HEK293 (cell line): Measurements from ENCODE around the gene CEP55.

ENCODE experiments used
- CTCF ChIA-PET: fragments of 350-600 bp; formaldehyde crosslinking; extraction: SDS; loops from one replicate; lab custom pipeline; 2021; ENCODE audit warnings: antibody characterized with exemption; lab: Yijun Ruan, JAX
- POLR2A ChIA-PET: fragments of 300-600 bp; formaldehyde crosslinking; extraction: SDS; loops from one replicate; lab custom pipeline; 2020; ENCODE audit warnings: antibody characterized with exemption, inconsistent platforms; lab: Yijun Ruan, JAX
- H3K27ac ChIP-seq: fragments of 200-500 bp; sonication (Bioruptor generic); 2 replicates; pipeline ENCODE4 v1.5.1; 2014; ENCODE audit warnings: low read depth, low read length, control low read depth, inconsistent platforms; ENCODE audit errors: extremely low read depth
- H3K36me3 ChIP-seq, 2 experiments: fragments of 200-500 bp in 1 of 2; sonication (Bioruptor generic) in 1 of 2; 1 replicate in 1 of 2; 2 replicates in 1 of 2; pipeline ENCODE4 v1.5.1; 2014 to 2017; ENCODE audit warnings: inconsistent platforms in 2 of 2, low read length in 2 of 2; ENCODE audit not compliant: control insufficient read depth in 2 of 2, insufficient read depth in 1 of 2
- H3K4me1 ChIP-seq: fragments of 200-500 bp; sonication (Bioruptor generic); 2 replicates; pipeline ENCODE4 v1.5.1; 2014; ENCODE audit warnings: mild to moderate bottlenecking, low read length, inconsistent platforms; ENCODE audit not compliant: control insufficient read depth, insufficient read depth
- H3K4me3 ChIP-seq: 2 replicates; pipeline ENCODE4 v1.5.1; 2011; ENCODE audit warnings: low read depth, mild to moderate bottlenecking, control low read depth, low read length, moderate library complexity
- H3K9me3 ChIP-seq: fragments of 200-500 bp; sonication (Bioruptor generic); 2 replicates; pipeline ENCODE4 v1.5.1; 2014; ENCODE audit warnings: low read depth, low read length, inconsistent platforms; ENCODE audit not compliant: control insufficient read depth, insufficient read depth
- BCL11B ChIP-seq: fragments of 450-650 bp; formaldehyde crosslinking; IDR thresholded peaks from 2 replicates; pipeline ENCODE4 v1.5.1; 2016; ENCODE audit warnings: low read depth, missing biosample characterization, missing genetic modification characterization
- FEZF1 ChIP-seq: fragments of 450-650 bp; formaldehyde crosslinking; IDR thresholded peaks from 2 replicates; pipeline ENCODE4 v1.5.1; 2016; ENCODE audit warnings: missing biosample characterization, missing genetic modification characterization
- HOXC10 ChIP-seq: sonication (generic); formaldehyde crosslinking; IDR thresholded peaks from 2 replicates; pipeline ENCODE4 v1.8.1; 2023; ENCODE audit warnings: mild to moderate bottlenecking, missing genetic modification reagents
- PRDM1 ChIP-seq: fragments of 450-650 bp; formaldehyde crosslinking; IDR thresholded peaks from 2 replicates; pipeline ENCODE4; 2016; ENCODE audit warnings: missing biosample characterization, missing genetic modification characterization
- REPIN1 ChIP-seq: fragments of 450-650 bp; formaldehyde crosslinking; IDR thresholded peaks from 2 replicates; pipeline ENCODE4 v1.5.1; 2017; ENCODE audit warnings: missing biosample characterization, missing genetic modification characterization, low read depth
- SP7 ChIP-seq: fragments of 450-650 bp; formaldehyde crosslinking; IDR thresholded peaks from 2 replicates; pipeline ENCODE4 v1.5.1; 2016; ENCODE audit warnings: missing biosample characterization, missing genetic modification characterization
- ZBTB17 ChIP-seq: fragments of 450-650 bp; formaldehyde crosslinking; IDR thresholded peaks from 2 replicates; pipeline ENCODE4 v1.5.1; 2016; ENCODE audit warnings: missing biosample characterization, missing genetic modification characterization
- ZBTB21 ChIP-seq: fragments of 450-650 bp; formaldehyde crosslinking; IDR thresholded peaks from 2 replicates; pipeline ENCODE4 v1.5.1; 2017; ENCODE audit warnings: missing biosample characterization, missing genetic modification characterization
- ZEB2 ChIP-seq: fragments of 450-650 bp; formaldehyde crosslinking; IDR thresholded peaks from 2 replicates; pipeline ENCODE4 v1.5.1; 2016; ENCODE audit warnings: missing biosample characterization, missing genetic modification characterization
- ZFHX2 ChIP-seq: fragments of 450-650 bp; formaldehyde crosslinking; conservative IDR thresholded peaks from 2 replicates; pipeline ENCODE4 v1.5.1; 2016; ENCODE audit warnings: missing biosample characterization, missing genetic modification characterization
- ZIC2 ChIP-seq: fragments of 450-650 bp; formaldehyde crosslinking; IDR thresholded peaks from 2 replicates; pipeline ENCODE4 v1.5.1; 2016; ENCODE audit warnings: missing biosample characterization, missing genetic modification characterization
- ZNF114 ChIP-seq: fragments of 450-650 bp; formaldehyde crosslinking; IDR thresholded peaks from 2 replicates; pipeline ENCODE4 v1.5.0; 2017; ENCODE audit warnings: missing biosample characterization, missing genetic modification characterization
- ZNF292 ChIP-seq: fragments of 450-650 bp; formaldehyde crosslinking; IDR thresholded peaks from 2 replicates; pipeline ENCODE4 v1.5.1; 2016; ENCODE audit warnings: low read depth, missing biosample characterization, missing genetic modification characterization, borderline replicate concordance
- ZNF335 ChIP-seq: fragments of 450-650 bp; formaldehyde crosslinking; conservative IDR thresholded peaks from 2 replicates; pipeline ENCODE4 v1.5.1; 2016; ENCODE audit warnings: missing biosample characterization, missing genetic modification characterization
- ZNF366 ChIP-seq: fragments of 450-650 bp; formaldehyde crosslinking; conservative IDR thresholded peaks from 2 replicates; pipeline ENCODE4 v1.5.1; 2016; ENCODE audit warnings: missing biosample characterization, missing genetic modification characterization
- ZNF37A ChIP-seq: fragments of 450-650 bp; IDR thresholded peaks from 2 replicates; pipeline ENCODE4 v1.5.1; 2018; ENCODE audit warnings: missing biosample characterization, missing genetic modification characterization
- ZNF391 ChIP-seq: fragments of 450-650 bp; formaldehyde crosslinking; IDR thresholded peaks from 2 replicates; pipeline ENCODE4 v1.5.1; 2016; ENCODE audit warnings: low read depth, missing biosample characterization, missing genetic modification characterization, borderline replicate concordance
- ZNF555 ChIP-seq: fragments of 450-650 bp; formaldehyde crosslinking; conservative IDR thresholded peaks from 2 replicates; pipeline ENCODE4 v1.5.1; 2017; ENCODE audit warnings: missing biosample characterization, mild to moderate bottlenecking, missing genetic modification characterization, inconsistent platforms
- ZNF585B ChIP-seq: fragments of 450-650 bp; formaldehyde crosslinking; IDR thresholded peaks from 2 replicates; pipeline ENCODE4 v1.5.1; 2016; ENCODE audit warnings: missing biosample characterization, missing genetic modification characterization
- ZNF660 ChIP-seq: fragments of 450-650 bp; IDR thresholded peaks from 2 replicates; pipeline ENCODE4 v1.5.1; 2018; ENCODE audit warnings: missing biosample characterization, mild to moderate bottlenecking, missing genetic modification characterization
- ZNF701 ChIP-seq: fragments of 450-650 bp; formaldehyde crosslinking; IDR thresholded peaks from 2 replicates; pipeline ENCODE4 v1.5.1; 2016; ENCODE audit warnings: missing biosample characterization, missing genetic modification characterization
- ZNF76 ChIP-seq: fragments of 450-650 bp; formaldehyde crosslinking; IDR thresholded peaks from 2 replicates; pipeline ENCODE4; 2016; ENCODE audit warnings: low read depth, missing biosample characterization, missing genetic modification characterization, borderline replicate concordance
- ZNF843 ChIP-seq: fragments of 450-650 bp; formaldehyde crosslinking; IDR thresholded peaks from 2 replicates; pipeline ENCODE4 v1.5.1; 2016; ENCODE audit warnings: missing biosample characterization, missing genetic modification characterization
- TF ChIP-seq, protein P1 (sequence below): IDR thresholded peaks from 2 replicates; pipeline ENCODE4 v1.6.1; 2011; ENCODE audit warnings: mild to moderate bottlenecking, low read depth, low read length, borderline replicate concordance
- TF ChIP-seq, protein P2 (sequence below): fragments of 450-650 bp; formaldehyde crosslinking; IDR thresholded peaks from 2 replicates; pipeline ENCODE4 v1.5.1; 2017; ENCODE audit warnings: missing biosample characterization, missing genetic modification characterization
- TF ChIP-seq, protein P3 (sequence below): fragments of 450-650 bp; IDR thresholded peaks from 2 replicates; pipeline ENCODE4 v1.5.1; 2018; ENCODE audit warnings: missing biosample characterization, mild to moderate bottlenecking, missing genetic modification characterization

The CEP55 gene

DNA sequence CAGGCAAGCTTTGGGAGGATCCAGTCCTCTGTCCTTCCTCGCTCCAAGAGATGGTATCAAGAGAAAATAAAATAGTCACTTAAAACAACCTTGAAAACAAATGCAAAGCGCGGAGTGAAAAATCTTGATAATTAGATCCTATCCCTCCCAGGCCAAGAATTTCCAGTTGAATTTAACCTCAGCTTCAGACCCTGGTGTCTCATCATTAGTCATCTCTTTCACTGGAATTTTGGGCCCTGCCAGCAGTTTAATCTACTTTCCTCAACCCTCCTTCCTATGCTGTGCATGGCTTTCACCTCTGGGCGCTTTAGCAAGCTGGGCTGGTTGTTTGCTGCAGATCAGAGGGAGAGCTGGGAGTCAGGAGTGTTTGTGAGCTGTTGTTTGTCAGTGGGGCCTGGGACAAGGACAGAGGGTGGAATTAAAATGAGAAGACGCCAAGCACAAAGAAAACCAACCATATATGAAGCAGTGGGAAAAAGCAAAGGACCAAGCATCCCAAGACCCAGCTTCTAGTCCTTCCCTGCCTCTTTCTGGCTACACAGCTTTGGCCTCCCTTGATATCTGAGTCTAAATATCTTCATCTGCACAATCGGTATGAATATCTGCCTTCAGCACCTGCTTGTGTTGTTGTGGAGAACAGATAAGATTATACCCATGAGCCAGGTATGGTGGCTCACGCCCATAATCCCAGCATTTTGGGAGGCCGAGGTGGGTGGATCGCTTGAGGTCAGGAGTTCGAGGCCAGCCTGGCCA is 27.8 kb upstream of the CEP55 start (continued):
- TF ChIP-seq ZNF76 = no peak

DNA sequence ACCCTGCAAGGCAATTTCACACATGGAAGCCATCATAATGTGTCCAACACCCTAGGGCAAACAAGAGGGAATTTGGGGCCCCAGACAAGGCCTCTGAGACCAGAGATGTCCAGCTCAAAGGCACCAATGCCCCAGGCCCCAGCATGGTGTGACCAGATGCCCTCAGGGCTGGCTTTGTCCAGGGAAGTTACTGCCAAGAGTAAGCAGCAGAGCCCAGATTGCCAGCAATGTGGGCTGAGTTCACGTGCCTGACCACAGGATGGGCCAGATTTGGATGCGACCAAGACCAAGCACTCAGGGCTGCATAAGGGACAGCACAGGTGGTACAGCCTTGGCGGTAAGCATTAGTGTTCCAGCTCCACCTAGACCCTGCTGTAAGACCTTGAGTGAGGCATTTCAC is 27.0 kb upstream of the CEP55 start:
- TF ChIP-seq, protein P1, sequence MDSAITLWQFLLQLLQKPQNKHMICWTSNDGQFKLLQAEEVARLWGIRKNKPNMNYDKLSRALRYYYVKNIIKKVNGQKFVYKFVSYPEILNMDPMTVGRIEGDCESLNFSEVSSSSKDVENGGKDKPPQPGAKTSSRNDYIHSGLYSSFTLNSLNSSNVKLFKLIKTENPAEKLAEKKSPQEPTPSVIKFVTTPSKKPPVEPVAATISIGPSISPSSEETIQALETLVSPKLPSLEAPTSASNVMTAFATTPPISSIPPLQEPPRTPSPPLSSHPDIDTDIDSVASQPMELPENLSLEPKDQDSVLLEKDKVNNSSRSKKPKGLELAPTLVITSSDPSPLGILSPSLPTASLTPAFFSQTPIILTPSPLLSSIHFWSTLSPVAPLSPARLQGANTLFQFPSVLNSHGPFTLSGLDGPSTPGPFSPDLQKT = no peak
- TF ChIP-seq ZBTB17 (no peak), ZNF114 (tag by site-specific recombination) (no peak), ZNF391 (tag by site-specific recombination) (no peak), ZNF555 (tag by site-specific recombination) (no peak)
- Histone ChIP-seq H3K4me1 (no peaks in the 10 kb centered on the region), H3K4me3 (no peak overlapping the region), H3K9me3 (no peaks in the 10 kb centered on the region), H3K27ac (no peak overlapping the region), H3K36me3 (no peaks in the 10 kb centered on the region)
- ChIA-PET CTCF (interaction anchor here (1.6 to 7.8 kb wide), 3 partner anchors 13 to 93 kb away, joined by 5 to 67 read pairs (median 13); partner anchors contain the start of gene MYOF), POLR2A (interaction anchor here (0.6 to 1.1 kb wide), 2 partner anchors 11 to 32 kb away, joined by 3 read pairs; no protein-coding TSS in a partner anchor)

DNA sequence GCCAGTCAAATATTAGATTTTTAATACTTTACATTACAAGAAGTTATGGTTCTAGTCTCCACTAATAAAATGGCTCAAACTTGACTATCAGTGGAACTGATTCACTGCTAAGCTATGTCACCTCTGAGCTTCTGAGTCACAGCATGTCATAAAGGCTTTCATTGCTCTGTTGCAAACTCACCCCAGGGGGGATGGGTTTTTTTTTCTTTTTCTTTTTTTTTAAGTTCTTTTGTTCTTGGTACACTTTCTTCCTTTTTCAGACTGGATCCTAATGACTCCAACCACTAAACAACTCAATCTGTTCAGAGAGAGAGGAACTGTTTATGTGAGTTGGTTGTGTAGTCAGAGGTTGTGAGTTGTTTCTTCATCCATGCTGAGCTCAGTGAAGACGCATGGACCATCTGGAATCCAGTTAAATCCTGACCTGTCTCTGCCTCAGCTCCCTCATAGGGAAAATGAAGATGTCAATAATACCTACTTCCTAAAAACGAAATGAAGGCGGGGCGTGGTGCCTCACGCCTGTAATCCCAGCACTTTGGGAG is 25.2 kb upstream of the CEP55 start:
- no peak overlapping the region for H3K4me3 ChIP-seq
- no peaks in the 10 kb centered on the region for H3K36me3 ChIP-seq
- no peaks in the 10 kb centered on the region for H3K9me3 ChIP-seq
- ChIA-PET CTCF (interaction anchor here (0.6 to 7.8 kb wide), 8 partner anchors 10 to 807 kb away, joined by 3 to 67 read pairs (median 4); partner anchors contain the start of gene MYOF), POLR2A (interaction anchor here (0.7 to 1.7 kb wide), 2 partner anchors 12 to 44 kb away, joined by 3 to 12 read pairs; no protein-coding TSS in a partner anchor)
- H3K27ac ChIP-seq = no peak overlapping the region
- H3K4me1 ChIP-seq = no peaks in the 10 kb centered on the region
- TF ChIP-seq FEZF1 (tag by site-specific recombination) (no peak), ZNF843 (no peak), ZBTB21 (tag by site-specific recombination) (0 out of 2 replicates have a peak, but pooled peaks have one; percentile 11), ZIC2 (peak; percentile 66), BCL11B (tag by site-specific recombination) (0 out of 2 replicates have a peak, but pooled peaks have one; percentile 24), ZNF660 (tag by site-specific recombination) (no peak; the same call in 1 of the 2 replicates), ZFHX2 (peak; percentile 29; the same call in 1 of the 2 replicates), ZNF335 (tag by site-specific recombination) (0 out of 2 replicates have a peak, but pooled peaks have one; percentile 21), PRDM1 (peak; percentile 56), REPIN1 (tag by site-specific recombination) (no peak), HOXC10 (CRISPR knock-in tag) (no peak), ZEB2 (tag by site-specific recombination) (0 out of 2 replicates have a peak, but pooled peaks have one; percentile 38), ZNF701 (tag by site-specific recombination) (no peak), SP7 (peak; percentile 46; the same call in 1 of the 2 replicates), ZNF585B (tag by site-specific recombination) (no peak), ZNF37A (tag by site-specific recombination) (no peak), ZNF292 (no peak), ZNF366 (tag by site-specific recombination) (0 out of 2 replicates have a peak, but pooled peaks have one; percentile 39)
- TF ChIP-seq, protein P2, sequence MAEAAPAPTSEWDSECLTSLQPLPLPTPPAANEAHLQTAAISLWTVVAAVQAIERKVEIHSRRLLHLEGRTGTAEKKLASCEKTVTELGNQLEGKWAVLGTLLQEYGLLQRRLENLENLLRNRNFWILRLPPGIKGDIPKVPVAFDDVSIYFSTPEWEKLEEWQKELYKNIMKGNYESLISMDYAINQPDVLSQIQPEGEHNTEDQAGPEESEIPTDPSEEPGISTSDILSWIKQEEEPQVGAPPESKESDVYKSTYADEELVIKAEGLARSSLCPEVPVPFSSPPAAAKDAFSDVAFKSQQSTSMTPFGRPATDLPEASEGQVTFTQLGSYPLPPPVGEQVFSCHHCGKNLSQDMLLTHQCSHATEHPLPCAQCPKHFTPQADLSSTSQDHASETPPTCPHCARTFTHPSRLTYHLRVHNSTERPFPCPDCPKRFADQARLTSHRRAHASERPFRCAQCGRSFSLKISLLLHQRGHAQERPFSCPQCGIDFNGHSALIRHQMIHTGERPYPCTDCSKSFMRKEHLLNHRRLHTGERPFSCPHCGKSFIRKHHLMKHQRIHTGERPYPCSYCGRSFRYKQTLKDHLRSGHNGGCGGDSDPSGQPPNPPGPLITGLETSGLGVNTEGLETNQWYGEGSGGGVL = no peak
- TF ChIP-seq, protein P3, sequence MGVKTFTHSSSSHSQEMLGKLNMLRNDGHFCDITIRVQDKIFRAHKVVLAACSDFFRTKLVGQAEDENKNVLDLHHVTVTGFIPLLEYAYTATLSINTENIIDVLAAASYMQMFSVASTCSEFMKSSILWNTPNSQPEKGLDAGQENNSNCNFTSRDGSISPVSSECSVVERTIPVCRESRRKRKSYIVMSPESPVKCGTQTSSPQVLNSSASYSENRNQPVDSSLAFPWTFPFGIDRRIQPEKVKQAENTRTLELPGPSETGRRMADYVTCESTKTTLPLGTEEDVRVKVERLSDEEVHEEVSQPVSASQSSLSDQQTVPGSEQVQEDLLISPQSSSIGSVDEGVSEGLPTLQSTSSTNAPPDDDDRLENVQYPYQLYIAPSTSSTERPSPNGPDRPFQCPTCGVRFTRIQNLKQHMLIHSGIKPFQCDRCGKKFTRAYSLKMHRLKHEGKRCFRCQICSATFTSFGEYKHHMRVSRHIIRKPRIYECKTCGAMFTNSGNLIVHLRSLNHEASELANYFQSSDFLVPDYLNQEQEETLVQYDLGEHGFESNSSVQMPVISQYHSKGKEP (tag by site-specific recombination) = no peak
